PC-9 (cell line): ENCODE data around the gene LINC00305. TPM values are rescaled to one million over a fixed set of nuclear protein-coding genes. Genes with fewer than 3 reads are reported as not detected.

Experiments
- BruUV-seq: library from RNA; stranded (reverse); fragments of 400-500 nt; replicated peaks from 2 replicates; lab custom pipeline; 2021; lab: Mats Ljungman, UMichigan
- CTCF ChIA-PET: fragments of 300-600 bp; sonication (Branson Sonifier 250); formaldehyde crosslinking; loops from one replicate; lab custom pipeline; 2022; ENCODE audit warnings: antibody characterized with exemption; lab: Charles Lee
- POLR2A ChIA-PET: fragments of 300-600 bp; sonication (Branson Sonifier 250); formaldehyde crosslinking; loops from one replicate; lab custom pipeline; 2022; ENCODE audit warnings: antibody characterized with exemption; ENCODE audit not compliant: unreplicated experiment; lab: Charles Lee
- DNase-seq, 2 experiments: peaks; one replicate each; pipeline versions ENCODE4 v3.0.0 to v3.0.0-alpha.2; 2015 to 2022; ENCODE audit warnings: mixed read lengths in 1 of 2
- H2AFZ ChIP-seq: fragments of 200-600 bp; sonication (generic); 2 replicates; pipeline ENCODE4 v1.8.1; 2017; ENCODE audit warnings: antibody characterized with exemption
- H3F3A ChIP-seq: fragments of 200-600 bp; sonication (generic); 2 replicates; pipeline ENCODE4 v1.8.1; 2017; ENCODE audit warnings: antibody characterized with exemption, mild to moderate bottlenecking, low read depth; ENCODE audit not compliant: insufficient read depth
- H3K27ac ChIP-seq: fragments of 200-600 bp; sonication (generic); 2 replicates; pipeline ENCODE4 v1.6.1; 2016; ENCODE audit warnings: mixed run types
- H3K27me3 ChIP-seq: fragments of 200-600 bp; sonication (generic); 2 replicates; pipeline ENCODE4 v1.6.1; 2016; ENCODE audit warnings: low read depth, mixed run types; ENCODE audit not compliant: insufficient read depth
- H3K36me3 ChIP-seq: fragments of 200-600 bp; sonication (generic); 2 replicates; pipeline ENCODE4 v1.6.1; 2016; ENCODE audit warnings: low read depth, mixed run types
- H3K4me1 ChIP-seq: fragments of 200-600 bp; sonication (generic); replicated peaks from 2 replicates; pipeline ENCODE4 v1.6.1; 2016; ENCODE audit warnings: mixed run types; ENCODE audit not compliant: insufficient read depth
- H3K4me2 ChIP-seq: fragments of 200-600 bp; sonication (generic); 2 replicates; pipeline ENCODE4 v1.6.1; 2017; ENCODE audit warnings: mixed run types
- H3K4me3 ChIP-seq: fragments of 200-600 bp; sonication (generic); 2 replicates; pipeline ENCODE4 v1.6.1; 2016; ENCODE audit warnings: mixed run types
- H3K79me2 ChIP-seq: fragments of 200-600 bp; sonication (generic); 2 replicates; pipeline ENCODE4 v1.6.1; 2017; ENCODE audit warnings: low read depth, mixed run types
- H3K9me2 ChIP-seq: fragments of 200-600 bp; sonication (generic); 2 replicates; pipeline ENCODE4 v1.8.1; 2017; ENCODE audit warnings: mild to moderate bottlenecking; ENCODE audit not compliant: insufficient read depth
- H3K9me3 ChIP-seq: fragments of 200-600 bp; sonication (generic); 2 replicates; pipeline ENCODE4 v1.8.1; 2016; ENCODE audit warnings: low read depth; ENCODE audit not compliant: insufficient read depth
- H4K20me1 ChIP-seq: fragments of 200-600 bp; sonication (generic); 2 replicates; pipeline ENCODE4 v1.8.1; 2017; ENCODE audit not compliant: insufficient read depth
- EZH2 ChIP-seq: fragments of 200-600 bp; sonication (generic); IDR thresholded peaks from 2 replicates; pipeline ENCODE4 v1.8.0; 2017; ENCODE audit warnings: antibody characterized with exemption, low read depth
- intact Hi-C: fragments of 100-400 bp; cut with micrococcal nuclease; formaldehyde crosslinking; loops from one replicate; pipeline ENCODE4 v1.10.0; 2022; ENCODE audit not compliant: unreplicated experiment
- total RNA-seq: library from RNA; stranded (reverse); gene quantifications from 2 replicates; pipeline ENCODE4 v1.2.3, GENCODE V29; 2021
- TF ChIP-seq, protein P1 (sequence below): fragments of 200-600 bp; sonication (generic); conservative IDR thresholded peaks from 2 replicates; pipeline ENCODE4 v1.6.1; 2017; ENCODE audit warnings: mixed run types, antibody characterized with exemption, mild to moderate bottlenecking, moderate library complexity

Gene LINC00305
- total RNA-seq, 1 experiment from 2014 or later, result not detected

DNA sequence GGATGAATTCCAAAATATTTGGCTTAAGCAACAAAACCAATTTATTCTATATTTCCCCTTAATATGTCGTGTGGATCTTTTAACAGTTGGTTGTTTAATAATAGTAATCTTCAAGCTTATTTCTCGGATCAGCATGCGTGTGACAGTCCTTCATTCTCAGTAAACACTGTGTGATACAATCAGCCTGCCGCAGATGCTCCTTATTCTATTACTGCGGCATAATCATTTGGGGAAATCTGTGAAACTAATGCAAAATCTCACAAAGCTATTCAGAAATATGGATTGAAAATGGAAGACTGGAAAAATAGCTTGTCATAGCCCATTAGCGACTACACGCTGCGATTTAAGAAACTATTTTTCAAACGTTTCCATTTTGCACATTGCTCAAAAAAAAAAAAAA lies 36.9 kb downstream of the LINC00305 start:
- intact Hi-C loops, result no loop called here
- no peaks in the 10 kb centered on the region for H3K9me3 ChIP-seq
- H3K79me2 ChIP-seq, result no peaks in the 10 kb centered on the region
- H3F3A ChIP-seq, result no peaks in the 10 kb centered on the region
- no peak overlapping the region for H2AFZ ChIP-seq
- no peak overlapping the region for H3K27ac ChIP-seq
- no peak overlapping the region for H3K4me3 ChIP-seq
- H4K20me1 ChIP-seq, result no peaks in the 10 kb centered on the region
- no TSS peak for BruUV-seq
- CTCF ChIA-PET, result no interaction called here
- no peaks in the 10 kb centered on the region for H3K4me1 ChIP-seq
- H3K4me2 ChIP-seq, result no peak overlapping the region
- no peaks in the 10 kb centered on the region for H3K36me3 ChIP-seq
- POLR2A ChIA-PET, result no interaction called here
- H3K9me2 ChIP-seq, result no peaks in the 10 kb centered on the region
- no peak for TF ChIP-seq EZH2
- H3K27me3 ChIP-seq, result no peaks in the 10 kb centered on the region
- no peak for DNase-seq

DNA sequence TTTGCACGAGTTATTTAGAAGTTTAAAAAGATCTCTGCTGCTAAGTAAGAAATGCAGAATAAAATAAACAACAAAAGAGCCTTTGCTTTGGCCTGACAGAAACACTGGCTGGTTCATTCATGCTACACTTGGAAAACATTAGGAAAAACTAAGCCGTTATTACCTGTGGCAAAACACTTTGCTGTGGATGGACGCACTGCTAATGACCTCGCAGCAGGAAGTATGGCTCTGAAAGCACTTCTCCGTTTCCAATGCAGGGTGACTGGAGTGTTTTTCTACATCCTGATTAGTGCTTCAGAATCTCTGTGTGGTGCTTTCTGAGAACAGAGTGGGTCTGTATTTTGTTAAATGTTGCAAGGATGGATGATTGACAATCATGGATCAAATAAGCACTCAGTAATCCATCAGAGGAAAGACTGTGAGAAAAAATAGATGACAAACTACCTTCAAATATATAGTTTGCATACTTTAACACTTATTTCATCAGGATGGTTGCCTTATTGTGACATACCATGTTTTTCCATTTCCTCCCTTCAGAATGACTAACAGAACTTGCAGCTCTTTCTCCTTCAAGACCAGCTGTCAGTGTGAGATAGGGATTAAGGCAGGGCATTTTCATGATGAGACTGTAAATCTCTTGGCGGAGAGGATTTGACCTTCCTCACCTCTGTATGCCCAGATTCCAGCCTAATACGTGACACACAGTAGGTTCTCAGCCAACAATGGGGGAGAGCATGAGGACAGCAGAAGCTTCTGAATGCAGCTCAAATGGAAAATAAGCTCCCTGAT lies 38.0 kb downstream of the LINC00305 start:
- intact Hi-C loops, result no loop called here
- Histone ChIP-seq H2AFZ (peak overlapping the region; percentile 15; the same call in 1 of the 2 replicates), H3K27ac (no peak overlapping the region), H3K4me3 (no peak overlapping the region), H3K9me3 (no peaks in the 10 kb centered on the region), H3K36me3 (no peaks in the 10 kb centered on the region), H3K79me2 (no peaks in the 10 kb centered on the region), H3K4me2 (0 out of 2 replicates have a peak overlapping the region, but pooled peaks have one; percentile 6), H4K20me1 (no peaks in the 10 kb centered on the region), H3F3A (no peaks in the 10 kb centered on the region), H3K27me3 (no peaks in the 10 kb centered on the region), H3K4me1 (no peaks in the 10 kb centered on the region), H3K9me2 (no peaks in the 10 kb centered on the region)
- CTCF ChIA-PET, result no interaction called here
- no peak for TF ChIP-seq EZH2
- TF ChIP-seq, protein P1, sequence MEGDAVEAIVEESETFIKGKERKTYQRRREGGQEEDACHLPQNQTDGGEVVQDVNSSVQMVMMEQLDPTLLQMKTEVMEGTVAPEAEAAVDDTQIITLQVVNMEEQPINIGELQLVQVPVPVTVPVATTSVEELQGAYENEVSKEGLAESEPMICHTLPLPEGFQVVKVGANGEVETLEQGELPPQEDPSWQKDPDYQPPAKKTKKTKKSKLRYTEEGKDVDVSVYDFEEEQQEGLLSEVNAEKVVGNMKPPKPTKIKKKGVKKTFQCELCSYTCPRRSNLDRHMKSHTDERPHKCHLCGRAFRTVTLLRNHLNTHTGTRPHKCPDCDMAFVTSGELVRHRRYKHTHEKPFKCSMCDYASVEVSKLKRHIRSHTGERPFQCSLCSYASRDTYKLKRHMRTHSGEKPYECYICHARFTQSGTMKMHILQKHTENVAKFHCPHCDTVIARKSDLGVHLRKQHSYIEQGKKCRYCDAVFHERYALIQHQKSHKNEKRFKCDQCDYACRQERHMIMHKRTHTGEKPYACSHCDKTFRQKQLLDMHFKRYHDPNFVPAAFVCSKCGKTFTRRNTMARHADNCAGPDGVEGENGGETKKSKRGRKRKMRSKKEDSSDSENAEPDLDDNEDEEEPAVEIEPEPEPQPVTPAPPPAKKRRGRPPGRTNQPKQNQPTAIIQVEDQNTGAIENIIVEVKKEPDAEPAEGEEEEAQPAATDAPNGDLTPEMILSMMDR, result no peak
- no TSS peak for BruUV-seq
- POLR2A ChIA-PET, result no interaction called here
- peak in 1 of 2 experiments; percentile 61 for DNase-seq

DNA sequence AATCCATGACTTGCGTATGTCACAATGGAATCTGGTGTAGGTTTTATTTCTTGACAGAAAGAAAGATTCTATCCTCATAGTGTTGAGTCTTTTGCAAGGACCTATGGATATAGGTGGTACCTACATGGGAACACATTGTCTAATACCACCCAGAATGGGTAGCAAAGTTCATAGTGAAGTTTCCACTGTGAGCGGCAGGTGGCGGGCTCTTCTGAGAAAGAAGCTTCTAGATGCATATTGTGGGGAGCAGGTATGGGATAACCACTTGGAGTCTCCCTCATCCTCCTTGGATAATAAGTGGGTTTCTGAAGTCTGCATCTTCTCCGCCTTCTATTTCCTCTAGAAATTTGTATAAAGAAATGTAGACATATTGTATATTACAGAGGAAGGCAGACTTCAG lies 44.9 kb downstream of the LINC00305 start:
- Histone ChIP-seq H3K79me2 (no peaks in the 10 kb centered on the region), H3K27ac (no peak overlapping the region), H3K36me3 (no peaks in the 10 kb centered on the region), H3K9me2 (no peaks in the 10 kb centered on the region), H3K4me3 (no peak overlapping the region), H3F3A (no peaks in the 10 kb centered on the region), H4K20me1 (no peaks in the 10 kb centered on the region), H3K4me1 (no peaks in the 10 kb centered on the region), H2AFZ (no peak overlapping the region), H3K27me3 (no peaks in the 10 kb centered on the region), H3K9me3 (no peaks in the 10 kb centered on the region), H3K4me2 (no peak overlapping the region)
- intact Hi-C loops, result loop anchor here (10.0 kb wide), 1 partner anchor 231 kb away; no protein-coding TSS in a partner anchor
- no TSS peak for BruUV-seq
- DNase-seq, result peak in 1 of 2 experiments; percentile 1
- TF ChIP-seq EZH2, result no peak
- TF ChIP-seq, protein P1, result peak; percentile 43; the same call in 1 of the 2 replicates
- POLR2A ChIA-PET, result no interaction called here
- CTCF ChIA-PET, result interaction anchor here (0.6 kb wide), 1 partner anchor 651 kb away, joined by 3 read pairs; no protein-coding TSS in a partner anchor
